HEK293T (cell line): Measurements from ENCODE around the gene TPRKB.

Experiments used
- ARNT ChIP-seq: fragments of 450-650 bp; IDR thresholded peaks from 2 replicates; pipeline ENCODE4 v1.6.1; 2017; ENCODE audit warnings: mild to moderate bottlenecking
- BHLHE40 ChIP-seq: fragments of 450-650 bp; IDR thresholded peaks from 2 replicates; pipeline ENCODE4 v1.6.1; 2016; ENCODE audit warnings: mild to moderate bottlenecking, moderate library complexity, borderline replicate concordance
- CTBP1 ChIP-seq: fragments of 450-650 bp; IDR thresholded peaks from 2 replicates; pipeline ENCODE4 v1.6.1; 2016; ENCODE audit warnings: borderline replicate concordance
- SP1 ChIP-seq: fragments of 450-650 bp; IDR thresholded peaks from 2 replicates; pipeline ENCODE4 v1.6.1; 2017
- SUZ12 ChIP-seq: fragments of 450-650 bp; IDR thresholded peaks from 2 replicates; pipeline ENCODE4 v1.6.1; 2016; ENCODE audit warnings: mild to moderate bottlenecking
- TARDBP ChIP-seq: fragments of 450-650 bp; IDR thresholded peaks from 2 replicates; pipeline ENCODE4 v1.6.1; 2016
- TF ChIP-seq, protein P1 (sequence below): fragments of 450-650 bp; IDR thresholded peaks from 2 replicates; pipeline ENCODE4 v1.6.1; 2016

DNA sequence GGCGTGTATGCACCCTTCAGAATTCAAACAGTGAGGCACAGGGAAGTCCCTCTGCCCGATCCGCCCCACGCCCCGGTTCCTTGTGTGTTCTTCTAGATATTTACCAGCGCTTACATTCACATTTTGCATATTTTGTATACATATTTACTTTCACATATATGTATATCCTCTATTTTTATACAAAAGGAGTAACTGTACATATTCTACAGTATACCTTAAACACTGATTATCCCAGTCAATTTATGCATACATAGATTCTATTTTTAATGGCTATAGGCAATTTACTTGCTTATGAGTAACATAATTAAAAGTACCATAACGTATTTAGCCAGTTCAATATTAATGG lies 43.1 kb upstream of the TPRKB start:
- no peak for TF ChIP-seq BHLHE40
- no peak for TF ChIP-seq TARDBP
- no peak for TF ChIP-seq ARNT
- TF ChIP-seq SP1 = no peak
- TF ChIP-seq CTBP1 = no peak
- TF ChIP-seq SUZ12 = no peak
- TF ChIP-seq, protein P1, sequence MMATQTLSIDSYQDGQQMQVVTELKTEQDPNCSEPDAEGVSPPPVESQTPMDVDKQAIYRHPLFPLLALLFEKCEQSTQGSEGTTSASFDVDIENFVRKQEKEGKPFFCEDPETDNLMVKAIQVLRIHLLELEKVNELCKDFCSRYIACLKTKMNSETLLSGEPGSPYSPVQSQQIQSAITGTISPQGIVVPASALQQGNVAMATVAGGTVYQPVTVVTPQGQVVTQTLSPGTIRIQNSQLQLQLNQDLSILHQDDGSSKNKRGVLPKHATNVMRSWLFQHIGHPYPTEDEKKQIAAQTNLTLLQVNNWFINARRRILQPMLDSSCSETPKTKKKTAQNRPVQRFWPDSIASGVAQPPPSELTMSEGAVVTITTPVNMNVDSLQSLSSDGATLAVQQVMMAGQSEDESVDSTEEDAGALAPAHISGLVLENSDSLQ = no peak
